ENCODE results near the gene OR51F1. TPM values are rescaled to one million over a fixed set of nuclear protein-coding genes. Genes with fewer than 3 reads are reported as not detected.

Gene OR51F1
- not detected in 2 replicates for total RNA-seq

GRCh38 chr11:4769838-4770237, at the start of gene OR51F1:
OR51F1 (minus strand) TSS chr11:4769938; CDS start chr11:4769938, 0 bp downstream.

GRCh38 chr11:4804280-4804679, 34.5 kb upstream of the OR51F1 start, which contains the start of gene OR52R1:
OR52R1 (minus strand) TSS chr11:4804380; CDS start chr11:4804380, 0 bp downstream.

Other genes starting within 250 kb of the OR51F1 start
- gene OR52M1, start 224.7 kb downstream of the OR51F1 start, total RNA-seq = not detected in 2 replicates
- not detected in 2 replicates for gene OR52I2, start 188.2 kb downstream of the OR51F1 start, total RNA-seq
- gene OR52I1, start 175.9 kb downstream of the OR51F1 start, total RNA-seq = not detected in 2 replicates
- gene TRIM68, start 161.7 kb downstream of the OR51F1 start, total RNA-seq = 8.9 TPM in 2 replicates
- not detected in 2 replicates for gene OR51D1, start 132.5 kb downstream of the OR51F1 start, total RNA-seq
- not detected in 2 replicates for gene OR51E1, start 126.0 kb downstream of the OR51F1 start, total RNA-seq
- gene OR51E2, start 72.1 kb downstream of the OR51F1 start, total RNA-seq = not detected in 2 replicates
- not detected in 2 replicates for gene MMP26, start 65.2 kb downstream of the OR51F1 start, total RNA-seq
- gene OR52R1, start 34.4 kb upstream of the OR51F1 start, total RNA-seq = not detected in 2 replicates
- not detected in 2 replicates for gene OR51F2, start 51.4 kb upstream of the OR51F1 start, total RNA-seq
- not detected in 2 replicates for gene OR51S1, start 79.3 kb upstream of the OR51F1 start, total RNA-seq
- not detected in 2 replicates for gene OR51T1, start 112.0 kb upstream of the OR51F1 start, total RNA-seq
- gene OR51A7, start 133.8 kb upstream of the OR51F1 start, total RNA-seq = not detected in 2 replicates
- gene OR51G2, start 149.4 kb upstream of the OR51F1 start, total RNA-seq = not detected in 2 replicates
- gene OR51G1, start 154.4 kb upstream of the OR51F1 start, total RNA-seq = not detected in 2 replicates
- gene OR51A4, start 177.7 kb upstream of the OR51F1 start, total RNA-seq = not detected in 2 replicates
- not detected in 2 replicates for gene OR51A2, start 185.8 kb upstream of the OR51F1 start, total RNA-seq
- not detected in 2 replicates for gene OR51L1, start 224.9 kb upstream of the OR51F1 start, total RNA-seq